HepG2 (cell line): ENCODE results near the gene SHFL.

Experiments used
- JUNB ChIP-seq: sonication (generic); formaldehyde crosslinking; IDR thresholded peaks from 2 replicates; pipeline ENCODE4 v1.8.0; 2022; ENCODE audit warnings: missing genetic modification reagents, mild to moderate bottlenecking, borderline replicate concordance
- NFE2L2 ChIP-seq: fragments of 150-350 bp; IDR thresholded peaks from 2 replicates; pipeline ENCODE4 v1.6.1; 2014; ENCODE audit warnings: low read length
- PAX8 ChIP-seq: sonication (generic); formaldehyde crosslinking; IDR thresholded peaks from 2 replicates; pipeline ENCODE4 v1.8.0; 2022; ENCODE audit warnings: mild to moderate bottlenecking, missing genetic modification reagents, borderline replicate concordance
- POLR2AphosphoS5 ChIP-seq: IDR thresholded peaks from 2 replicates; pipeline ENCODE4 v1.6.1; 2012; ENCODE audit warnings: low read depth, low read length
- RAD21 ChIP-seq: fragments of 450-650 bp; formaldehyde crosslinking; IDR thresholded peaks from 2 replicates; pipeline ENCODE4 v1.5.0; 2020; ENCODE audit warnings: mild to moderate bottlenecking
- RAD51 ChIP-seq: fragments of 450-650 bp; IDR thresholded peaks from 2 replicates; pipeline ENCODE4 v1.6.1; 2016; ENCODE audit warnings: borderline replicate concordance
- ZNF263 ChIP-seq: sonication (generic); formaldehyde crosslinking; IDR thresholded peaks from 2 replicates; pipeline ENCODE4 v1.4.0; 2020; ENCODE audit warnings: missing genetic modification reagents
- ZNF350 ChIP-seq: sonication (generic); formaldehyde crosslinking; IDR thresholded peaks from 2 replicates; pipeline ENCODE4 v1.4.0; 2020; ENCODE audit warnings: mild to moderate bottlenecking, low read depth, missing genetic modification reagents, borderline replicate concordance
- TF ChIP-seq, protein P1 (sequence below): sonication (generic); formaldehyde crosslinking; IDR thresholded peaks from 2 replicates; pipeline ENCODE4 v1.5.0; 2020; ENCODE audit warnings: mild to moderate bottlenecking, missing genetic modification reagents, moderate library complexity
- TF ChIP-seq, protein P2 (sequence below): IDR thresholded peaks from 2 replicates; pipeline ENCODE4 v1.6.1; 2016; ENCODE audit warnings: control low read depth
- TF ChIP-seq, protein P3 (sequence below): sonication (generic); formaldehyde crosslinking; IDR thresholded peaks from 2 replicates; pipeline ENCODE4 v1.5.1; 2020; ENCODE audit warnings: mild to moderate bottlenecking, moderate library complexity, missing genetic modification reagents

DNA sequence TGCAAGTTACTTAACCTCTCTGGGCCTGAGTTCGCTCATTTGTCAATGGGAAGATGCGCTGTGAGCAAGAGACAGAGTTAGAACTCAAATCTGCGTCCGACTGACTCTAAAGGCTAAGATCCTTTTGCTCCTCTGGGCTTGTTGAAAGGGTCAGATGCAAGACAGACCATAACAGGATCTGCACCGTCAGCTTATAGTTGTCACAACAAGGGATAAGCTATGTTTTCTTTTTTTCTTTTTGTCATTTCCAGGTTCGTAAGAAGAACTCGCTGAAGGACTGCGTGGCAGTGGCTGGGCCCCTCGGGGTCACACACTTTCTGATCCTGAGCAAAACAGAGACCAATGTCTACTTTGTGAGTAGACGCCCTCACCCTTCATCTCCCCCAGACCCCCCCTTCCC is 21.1 kb downstream of the SHFL start:
- TF ChIP-seq, protein P1, sequence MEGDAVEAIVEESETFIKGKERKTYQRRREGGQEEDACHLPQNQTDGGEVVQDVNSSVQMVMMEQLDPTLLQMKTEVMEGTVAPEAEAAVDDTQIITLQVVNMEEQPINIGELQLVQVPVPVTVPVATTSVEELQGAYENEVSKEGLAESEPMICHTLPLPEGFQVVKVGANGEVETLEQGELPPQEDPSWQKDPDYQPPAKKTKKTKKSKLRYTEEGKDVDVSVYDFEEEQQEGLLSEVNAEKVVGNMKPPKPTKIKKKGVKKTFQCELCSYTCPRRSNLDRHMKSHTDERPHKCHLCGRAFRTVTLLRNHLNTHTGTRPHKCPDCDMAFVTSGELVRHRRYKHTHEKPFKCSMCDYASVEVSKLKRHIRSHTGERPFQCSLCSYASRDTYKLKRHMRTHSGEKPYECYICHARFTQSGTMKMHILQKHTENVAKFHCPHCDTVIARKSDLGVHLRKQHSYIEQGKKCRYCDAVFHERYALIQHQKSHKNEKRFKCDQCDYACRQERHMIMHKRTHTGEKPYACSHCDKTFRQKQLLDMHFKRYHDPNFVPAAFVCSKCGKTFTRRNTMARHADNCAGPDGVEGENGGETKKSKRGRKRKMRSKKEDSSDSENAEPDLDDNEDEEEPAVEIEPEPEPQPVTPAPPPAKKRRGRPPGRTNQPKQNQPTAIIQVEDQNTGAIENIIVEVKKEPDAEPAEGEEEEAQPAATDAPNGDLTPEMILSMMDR = no peak
- TF ChIP-seq JUNB (CRISPR knock-in tag) (no peak), RAD21 (CRISPR knock-in tag) (no peak), NFE2L2 (no peak), POLR2AphosphoS5 (no peak), PAX8 (CRISPR knock-in tag) (no peak), RAD51 (no peak), ZNF350 (CRISPR knock-in tag) (no peak), ZNF263 (no peak)
- TF ChIP-seq, protein P2, sequence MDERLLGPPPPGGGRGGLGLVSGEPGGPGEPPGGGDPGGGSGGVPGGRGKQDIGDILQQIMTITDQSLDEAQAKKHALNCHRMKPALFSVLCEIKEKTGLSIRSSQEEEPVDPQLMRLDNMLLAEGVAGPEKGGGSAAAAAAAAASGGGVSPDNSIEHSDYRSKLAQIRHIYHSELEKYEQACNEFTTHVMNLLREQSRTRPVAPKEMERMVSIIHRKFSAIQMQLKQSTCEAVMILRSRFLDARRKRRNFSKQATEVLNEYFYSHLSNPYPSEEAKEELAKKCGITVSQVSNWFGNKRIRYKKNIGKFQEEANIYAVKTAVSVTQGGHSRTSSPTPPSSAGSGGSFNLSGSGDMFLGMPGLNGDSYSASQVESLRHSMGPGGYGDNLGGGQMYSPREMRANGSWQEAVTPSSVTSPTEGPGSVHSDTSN (CRISPR knock-in tag) = no peak
- TF ChIP-seq, protein P3, sequence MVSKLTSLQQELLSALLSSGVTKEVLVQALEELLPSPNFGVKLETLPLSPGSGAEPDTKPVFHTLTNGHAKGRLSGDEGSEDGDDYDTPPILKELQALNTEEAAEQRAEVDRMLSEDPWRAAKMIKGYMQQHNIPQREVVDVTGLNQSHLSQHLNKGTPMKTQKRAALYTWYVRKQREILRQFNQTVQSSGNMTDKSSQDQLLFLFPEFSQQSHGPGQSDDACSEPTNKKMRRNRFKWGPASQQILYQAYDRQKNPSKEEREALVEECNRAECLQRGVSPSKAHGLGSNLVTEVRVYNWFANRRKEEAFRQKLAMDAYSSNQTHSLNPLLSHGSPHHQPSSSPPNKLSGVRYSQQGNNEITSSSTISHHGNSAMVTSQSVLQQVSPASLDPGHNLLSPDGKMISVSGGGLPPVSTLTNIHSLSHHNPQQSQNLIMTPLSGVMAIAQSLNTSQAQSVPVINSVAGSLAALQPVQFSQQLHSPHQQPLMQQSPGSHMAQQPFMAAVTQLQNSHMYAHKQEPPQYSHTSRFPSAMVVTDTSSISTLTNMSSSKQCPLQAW = no peak
